HEK293T (cell line): ENCODE results near the gene VASH1.

Experiments used
- ARNT ChIP-seq: fragments of 450-650 bp; IDR thresholded peaks from 2 replicates; pipeline ENCODE4 v1.6.1; 2017; ENCODE audit warnings: mild to moderate bottlenecking
- BHLHE40 ChIP-seq: fragments of 450-650 bp; IDR thresholded peaks from 2 replicates; pipeline ENCODE4 v1.6.1; 2016; ENCODE audit warnings: mild to moderate bottlenecking, moderate library complexity, borderline replicate concordance
- FOXA1 ChIP-seq: fragments of 450-650 bp; IDR thresholded peaks from 2 replicates; pipeline ENCODE4 v1.6.1; 2016; ENCODE audit warnings: mild to moderate bottlenecking
- FOXM1 ChIP-seq: fragments of 450-650 bp; IDR thresholded peaks from 2 replicates; pipeline ENCODE4 v1.6.1; 2017; ENCODE audit warnings: mild to moderate bottlenecking, borderline replicate concordance
- SP1 ChIP-seq: fragments of 450-650 bp; IDR thresholded peaks from 2 replicates; pipeline ENCODE4 v1.6.1; 2017
- TARDBP ChIP-seq: fragments of 450-650 bp; IDR thresholded peaks from 2 replicates; pipeline ENCODE4 v1.6.1; 2016
- TF ChIP-seq, protein P1 (sequence below): fragments of 450-650 bp; IDR thresholded peaks from 2 replicates; pipeline ENCODE4 v1.6.1; 2016

DNA sequence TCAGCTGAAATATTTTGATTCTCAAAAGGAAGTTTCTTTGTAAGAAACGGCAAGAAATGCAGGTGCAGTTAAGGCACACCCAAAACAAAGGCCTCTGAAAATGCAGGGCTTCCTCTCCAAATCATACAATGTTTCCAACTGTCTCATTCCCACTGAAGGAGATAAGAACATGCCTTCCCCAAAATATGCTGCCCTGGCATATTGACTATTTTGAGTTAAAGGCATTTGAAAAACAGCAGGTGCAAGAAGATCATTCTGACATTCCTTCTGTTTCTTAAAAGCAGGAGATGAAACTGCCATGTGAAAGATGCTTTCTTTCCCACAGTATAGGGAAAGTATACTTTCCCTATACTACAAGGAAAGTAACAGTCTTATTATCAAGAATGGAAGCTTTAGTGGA, 33.4 kb upstream of the VASH1 start:
- TF ChIP-seq SP1 (no peak), BHLHE40 (no peak), ARNT (no peak), FOXM1 (no peak), TARDBP (no peak), FOXA1 (no peak)
- TF ChIP-seq, protein P1, sequence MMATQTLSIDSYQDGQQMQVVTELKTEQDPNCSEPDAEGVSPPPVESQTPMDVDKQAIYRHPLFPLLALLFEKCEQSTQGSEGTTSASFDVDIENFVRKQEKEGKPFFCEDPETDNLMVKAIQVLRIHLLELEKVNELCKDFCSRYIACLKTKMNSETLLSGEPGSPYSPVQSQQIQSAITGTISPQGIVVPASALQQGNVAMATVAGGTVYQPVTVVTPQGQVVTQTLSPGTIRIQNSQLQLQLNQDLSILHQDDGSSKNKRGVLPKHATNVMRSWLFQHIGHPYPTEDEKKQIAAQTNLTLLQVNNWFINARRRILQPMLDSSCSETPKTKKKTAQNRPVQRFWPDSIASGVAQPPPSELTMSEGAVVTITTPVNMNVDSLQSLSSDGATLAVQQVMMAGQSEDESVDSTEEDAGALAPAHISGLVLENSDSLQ = no peak
